B cell (primary cell): ENCODE measurements around the gene MED23. TPM values are rescaled to one million over a fixed set of nuclear protein-coding genes. Genes with fewer than 3 reads are reported as not detected.
"Not testable (repeated sequence)": the region's sequence is repeated elsewhere in the genome, so short reads cannot be mapped to it uniquely, and the experiment has no call there.

Source experiments
- ATAC-seq: fragments of 200-7000 bp; cut with Tn5 transposase; one replicate; pipeline ENCODE4 v1.10.0; 2021; ENCODE audit warnings: low read depth, mild to moderate bottlenecking, moderate number of reproducible peaks, moderate library complexity
- CTCF ChIA-PET: fragments of 350-600 bp; sonication (Branson Sonifier 250); formaldehyde crosslinking; loops from one replicate; lab custom pipeline; 2021; ENCODE audit warnings: antibody characterized with exemption, inconsistent platforms; lab: Charles Lee
- POLR2A ChIA-PET: fragments of 350-600 bp; sonication (Branson Sonifier 250); formaldehyde crosslinking; loops from one replicate; lab custom pipeline; 2021; ENCODE audit warnings: antibody characterized with exemption; lab: Charles Lee
- DNase-seq: peaks from one replicate; pipeline ENCODE4 v3.0.0; 2013
- H2AFZ ChIP-seq: 2 replicates; pipeline ENCODE4 v1.6.1; 2012; ENCODE audit warnings: mild to moderate bottlenecking, low read depth, low read length; ENCODE audit not compliant: insufficient read depth, poor library complexity, severe bottlenecking
- H3K27ac ChIP-seq, 2 donors: 1 replicate in 1 of 2; 2 replicates in 1 of 2; pipeline ENCODE4 v1.5.1; 2012 to 2013; ENCODE audit warnings: low read length in 2 of 2, mild to moderate bottlenecking in 2 of 2, moderate library complexity in 1 of 2
- H3K27me3 ChIP-seq, 4 experiments: fragments of 200-600 bp in 1 of 4; sonication (generic) in 1 of 4; replicated peaks in 1 of 4; 1 replicate in 2 of 4; 2 replicates in 2 of 4; pipeline versions ENCODE4 v1.6.1 to v1.7.0; 2013 to 2016; ENCODE audit warnings: low read length in 3 of 4, mild to moderate bottlenecking in 2 of 4, mixed read lengths in 1 of 4, moderate library complexity in 1 of 4; ENCODE audit not compliant: insufficient read depth in 4 of 4, control insufficient read depth in 3 of 4; ENCODE audit errors: control extremely low read depth in 1 of 4
- H3K36me3 ChIP-seq, 2 experiments: replicated peaks in 1 of 2; 1 replicate in 1 of 2; 2 replicates in 1 of 2; pipeline versions ENCODE4 v1.6.1 to v1.7.1; 2013; ENCODE audit warnings: low read length in 1 of 2; ENCODE audit not compliant: insufficient read depth in 2 of 2, control insufficient read depth in 1 of 2; ENCODE audit errors: control extremely low read depth in 1 of 2, extremely low read depth in 1 of 2
- H3K4me1 ChIP-seq, 2 donors: fragments of 200-600 bp in 1 of 2; sonication (generic) in 1 of 2; 1 replicate in 1 of 2; 2 replicates in 1 of 2; pipeline versions ENCODE4 v1.5.1 to v1.6.1; 2013 to 2017; ENCODE audit warnings: low read length in 2 of 2; ENCODE audit not compliant: control insufficient read depth in 2 of 2, insufficient read depth in 2 of 2
- H3K4me2 ChIP-seq: replicated peaks from 2 replicates; pipeline ENCODE3; 2012; ENCODE audit warnings: mild to moderate bottlenecking, low read depth, low read length; ENCODE audit not compliant: poor library complexity, severe bottlenecking
- H3K4me3 ChIP-seq, 5 experiments: fragments of 200-600 bp in 1 of 5; sonication (generic) in 1 of 5; 1 replicate in 3 of 5; 2 replicates in 2 of 5; pipeline versions ENCODE4 v1.5.1 to v1.7.0; 2011 to 2016; ENCODE audit warnings: low read length in 4 of 5, mild to moderate bottlenecking in 4 of 5, low read depth in 2 of 5, control low read depth in 1 of 5, moderate library complexity in 1 of 5; ENCODE audit not compliant: insufficient read depth in 1 of 5; ENCODE audit errors: control extremely low read depth in 1 of 5, extremely low read depth in 1 of 5
- H3K79me2 ChIP-seq: fragments of 200-600 bp; sonication (generic); one replicate; pipeline ENCODE4 v1.6.0; 2016; ENCODE audit warnings: low read length; ENCODE audit not compliant: control insufficient read depth, insufficient read depth
- H3K9ac ChIP-seq: fragments of 200-600 bp; sonication (generic); 2 replicates; pipeline ENCODE4 v1.6.1; 2017; ENCODE audit warnings: mild to moderate bottlenecking, low read length, moderate library complexity
- H3K9me3 ChIP-seq, 3 donors: one replicate each; pipeline versions ENCODE4 v1.6.1 to v1.7.1; 2013; ENCODE audit warnings: low read length in 2 of 3; ENCODE audit not compliant: control insufficient read depth in 2 of 3, insufficient read depth in 1 of 3; ENCODE audit errors: control extremely low read depth in 1 of 3
- H4K20me1 ChIP-seq: 2 replicates; pipeline ENCODE4 v1.6.0; 2012; ENCODE audit warnings: mild to moderate bottlenecking, low read length; ENCODE audit not compliant: insufficient read depth, control insufficient read depth, poor library complexity, severe bottlenecking
- H3K27ac Mint-ChIP-seq: one replicate; pipeline ENCODE4 v1.8.0; 2021; ENCODE audit warnings: mixed read lengths
- H3K27me3 Mint-ChIP-seq: one replicate; pipeline ENCODE4 v1.8.0; 2021; ENCODE audit warnings: mixed read lengths
- H3K4me1 Mint-ChIP-seq: one replicate; pipeline ENCODE4 v1.8.0; 2021; ENCODE audit warnings: mixed read lengths
- H3K4me3 Mint-ChIP-seq: one replicate; pipeline ENCODE4 v1.8.0; 2021; ENCODE audit warnings: mixed read lengths
- H3K9me3 Mint-ChIP-seq: one replicate; pipeline ENCODE4 v1.8.0; 2022; ENCODE audit warnings: mixed read lengths; ENCODE audit not compliant: insufficient read depth
- CTCF ChIP-seq: fragments of 200-600 bp; IDR thresholded peaks from one replicate; pipeline ENCODE4 v1.8.0; 2022; ENCODE audit warnings: antibody characterized with exemption, mild to moderate bottlenecking
- EZH2 ChIP-seq: IDR thresholded peaks from 2 replicates; pipeline ENCODE4 v1.6.1; 2012; ENCODE audit warnings: borderline replicate concordance, low read depth, mild to moderate bottlenecking, moderate library complexity, low read length; ENCODE audit not compliant: insufficient read depth, poor library complexity, severe bottlenecking
- WGBS: methylation state at CpG from one replicate; pipeline ENCODE4 v1.1.5; 2013; ENCODE audit warnings: missing lambda C conversion rate; ENCODE audit not compliant: insufficient coverage; 5-methylcytosine and 5-hydroxymethylcytosine counted together
- intact Hi-C: fragments of 100-400 bp; cut with micrococcal nuclease; formaldehyde crosslinking; loops from one replicate; pipeline ENCODE4 v1.10.0; 2022
- polyA plus RNA-seq: library from polyadenylated mRNA; depleted of rRNA; stranded (reverse); fragments of >200 nt; gene quantifications from 2 replicates; pipeline ENCODE4 v1.2.3, GENCODE V29; 2012
- total RNA-seq, 2 donors: library from RNA; stranded (reverse); fragments of 120-200 nt in 1 of 2; gene quantifications; 1 replicate in 1 of 2; 2 replicates in 1 of 2; pipeline versions ENCODE4 v1.2.3 to v1.2.4, GENCODE V29; 2013 to 2022

The MED23 gene
- total and polyA plus RNA-seq, 2 donors (not counting 1 experiment from before 2014, with no cell fraction given): 22.7 to 57.1 TPM

DNA sequence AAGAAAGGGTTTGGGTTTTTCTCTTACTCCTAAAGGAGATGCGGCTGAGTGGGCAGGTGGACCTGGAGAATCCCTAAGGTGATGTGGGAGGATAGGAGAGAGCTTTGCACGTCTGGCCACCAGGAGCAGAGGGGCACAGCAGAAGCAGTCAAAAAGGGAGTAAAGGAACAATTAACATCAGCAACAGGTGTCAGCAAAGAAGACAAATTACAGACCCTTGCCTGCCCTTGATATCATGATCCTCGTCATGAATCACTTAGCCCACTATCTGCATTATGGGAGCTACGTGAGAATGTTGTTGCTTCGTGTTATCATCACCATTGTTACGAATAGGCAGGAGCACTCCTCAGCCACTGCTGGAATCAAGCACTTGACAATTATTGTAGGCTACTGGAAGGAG, 80.6 kb downstream of the MED23 start:
- Histone ChIP-seq H3K27ac (no peak overlapping the region), H4K20me1 (no peaks in the 10 kb centered on the region), H3K79me2 (no peaks in the 10 kb centered on the region), H3K27me3 (no peaks in the 10 kb centered on the region), H3K9ac (no peak overlapping the region), H3K4me3 (no peak overlapping the region), H3K36me3 (no peaks in the 10 kb centered on the region), H3K9me3 (no peaks in the 10 kb centered on the region), H3K4me1 (no peaks in the 10 kb centered on the region), H2AFZ (no peak overlapping the region), H3K4me2 (no peak overlapping the region)
- ATAC-seq (no peak), DNase-seq (no peak)
- POLR2A ChIA-PET: interaction anchor here (0.6 kb wide), 1 partner anchor 395 kb away, joined by 7 read pairs; no protein-coding TSS in a partner anchor
- H3K27me3 Mint-ChIP-seq: peaks cover 8% of the 10 kb centered on the region
- WGBS: 89% methylated on average over 4 of the region's 6 CpGs
- intact Hi-C loops: no loop called here
- TF ChIP-seq EZH2 (no peak), CTCF (no peak)
- no peak overlapping the region for H3K4me3 Mint-ChIP-seq
- H3K27ac Mint-ChIP-seq: no peak overlapping the region
- H3K9me3 Mint-ChIP-seq: peaks cover 3% of the 10 kb centered on the region
- CTCF ChIA-PET: no interaction called here
- peaks cover 1% of the 10 kb centered on the region for H3K4me1 Mint-ChIP-seq

DNA sequence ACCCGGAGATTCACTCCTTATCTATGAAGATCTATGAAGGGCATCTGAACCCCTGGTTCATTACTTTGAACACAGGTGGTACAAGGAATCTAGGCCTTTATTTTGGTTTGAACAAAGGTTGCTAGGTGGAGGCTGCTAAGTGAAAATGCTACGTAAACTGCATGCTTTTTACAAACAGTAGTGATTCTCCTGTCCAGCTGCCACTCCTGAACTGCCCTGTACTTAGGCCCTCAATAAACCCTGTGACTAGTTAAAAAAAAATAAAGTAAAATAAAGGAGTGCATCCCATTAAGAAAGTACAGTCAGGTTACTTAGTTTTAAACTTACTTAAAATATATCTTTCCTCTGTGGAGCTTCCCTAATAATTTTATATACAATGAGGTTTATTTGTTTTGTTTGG, 82.7 kb downstream of the MED23 start:
- Mint-ChIP-seq H3K27ac (no peak overlapping the region), H3K4me1 (peaks cover 1% of the 10 kb centered on the region), H3K27me3 (peaks cover 17% of the 10 kb centered on the region), H3K9me3 (peaks cover 3% of the 10 kb centered on the region), H3K4me3 (no peak overlapping the region)
- Histone ChIP-seq H3K36me3 (no peaks in the 10 kb centered on the region), H3K27ac (no peak overlapping the region), H3K4me2 (no peak overlapping the region), H3K9me3 (no peaks in the 10 kb centered on the region), H4K20me1 (no peaks in the 10 kb centered on the region), H2AFZ (no peak overlapping the region), H3K9ac (no peak overlapping the region), H3K4me3 (no peak overlapping the region), H3K79me2 (no peaks in the 10 kb centered on the region), H3K27me3 (no peaks in the 10 kb centered on the region), H3K4me1 (no peaks in the 10 kb centered on the region)
- WGBS: 100% methylated on average over 1 of the region's 2 CpGs
- ChIA-PET POLR2A (no interaction called here), CTCF (no interaction called here)
- intact Hi-C loops: no loop called here
- no peak for DNase-seq
- TF ChIP-seq EZH2: no peak
- TF ChIP-seq CTCF: no peak
- no peak for ATAC-seq

DNA sequence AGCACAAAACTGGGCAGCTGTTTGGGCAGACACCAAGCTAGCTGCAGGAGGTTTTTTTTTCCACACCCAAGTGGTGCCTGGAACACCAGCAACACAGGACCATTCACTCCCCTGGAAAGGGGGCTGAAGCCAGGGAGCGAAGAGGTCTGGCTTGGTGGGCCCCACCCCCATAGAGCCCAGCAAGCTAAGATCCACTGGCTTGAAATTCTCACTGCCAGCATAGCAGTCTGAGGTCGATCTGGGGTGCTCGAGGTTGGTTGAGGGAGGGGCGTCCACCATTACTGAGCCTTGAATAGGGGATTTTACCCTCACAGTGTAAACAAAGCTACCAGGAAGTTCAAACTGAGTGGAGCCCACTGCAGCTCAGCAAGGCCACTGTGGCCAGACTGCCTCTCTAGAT, 89.4 kb downstream of the MED23 start:
- H3K27me3 ChIP-seq, H3K4me1 ChIP-seq, POLR2A ChIA-PET, H3K9ac ChIP-seq, H3K79me2 ChIP-seq, H2AFZ ChIP-seq, H4K20me1 ChIP-seq, H3K27ac Mint-ChIP-seq, intact Hi-C loops, H3K36me3 ChIP-seq, H3K9me3 Mint-ChIP-seq, H3K4me3 Mint-ChIP-seq, H3K4me3 ChIP-seq, H3K9me3 ChIP-seq, H3K4me1 Mint-ChIP-seq, DNase-seq, H3K27ac ChIP-seq, ATAC-seq, H3K4me2 ChIP-seq: not testable (repeated sequence)
- CTCF ChIA-PET: interaction anchor here (2.1 kb wide), 1 partner anchor 339 kb away, joined by 7 read pairs; no protein-coding TSS in a partner anchor
- peaks cover 13% of the 10 kb centered on the region for H3K27me3 Mint-ChIP-seq
- WGBS: 72% methylated on average over 2 of the region's 4 CpGs
